GM21515 (cell line): ENCODE measurements around the gene LEO1.

Experiments
- ATAC-seq: cut with Tn5 transposase; IDR thresholded peaks from one replicate; pipeline ENCODE4 v1.9.1; 2021; ENCODE audit not compliant: unreplicated experiment

Gene LEO1

DNA sequence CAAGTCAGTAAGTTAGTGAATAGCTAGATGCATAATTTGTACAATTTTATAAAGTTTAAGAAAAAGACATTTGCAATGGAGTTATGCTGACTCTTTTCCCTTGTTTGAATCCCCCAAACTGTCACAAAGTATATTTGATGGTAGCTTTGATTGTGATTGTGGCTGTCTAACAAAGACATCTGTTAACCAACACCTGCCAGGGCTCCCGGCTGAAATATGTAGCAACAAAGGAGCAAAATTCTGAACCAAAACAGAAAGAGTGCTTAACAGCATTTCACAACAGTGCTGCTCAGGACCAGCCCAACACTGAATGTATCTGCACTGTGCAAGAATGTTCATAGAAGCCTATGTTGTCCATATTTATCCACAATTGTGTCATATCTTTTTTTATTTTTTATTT, 39.4 kb downstream of the LEO1 start:
- ATAC-seq, result no peak

DNA sequence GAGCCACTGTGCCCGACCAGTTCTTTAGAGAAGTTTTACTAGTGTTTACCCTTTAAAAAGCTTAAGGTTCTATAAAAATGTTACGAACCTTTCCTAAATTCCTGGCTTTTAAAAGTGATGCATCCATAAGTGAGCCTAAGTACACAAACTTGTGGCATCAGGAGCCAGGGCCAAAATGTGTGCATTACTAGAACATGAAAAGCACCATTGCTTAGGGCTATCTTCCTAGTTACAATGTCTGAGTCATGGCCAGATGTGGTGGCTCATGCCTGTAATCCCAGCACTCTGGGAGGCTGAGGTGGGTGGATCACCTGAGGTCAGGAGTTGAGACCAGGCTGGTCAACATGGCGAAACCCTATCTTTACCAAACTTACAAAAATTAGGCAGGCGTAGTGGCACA, 39.9 kb downstream of the LEO1 start:
- no peak for ATAC-seq

DNA sequence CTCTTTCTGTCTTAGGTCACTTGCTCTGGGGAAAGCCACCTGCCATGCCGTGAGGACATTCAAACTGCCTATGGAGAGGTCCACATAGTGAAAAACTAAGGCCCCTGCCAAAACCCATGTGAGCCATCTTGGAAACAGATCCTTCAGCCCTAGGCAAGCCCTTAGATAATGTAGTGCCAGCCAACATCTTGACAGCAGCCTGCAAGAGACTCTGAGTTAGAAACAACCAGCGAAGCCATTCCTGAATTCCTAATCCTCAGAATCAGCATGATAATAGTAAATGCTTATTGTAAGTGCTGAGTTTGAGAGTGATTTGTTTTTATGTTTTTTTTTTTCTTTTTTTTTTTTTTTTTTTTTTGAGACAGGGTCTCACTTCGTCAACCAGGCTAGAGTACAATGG, 40.6 kb downstream of the LEO1 start:
- ATAC-seq, result no peak

GRCh38 chr15:51926809-51927208, 44.8 kb downstream of the LEO1 start:
- no peak for ATAC-seq

DNA sequence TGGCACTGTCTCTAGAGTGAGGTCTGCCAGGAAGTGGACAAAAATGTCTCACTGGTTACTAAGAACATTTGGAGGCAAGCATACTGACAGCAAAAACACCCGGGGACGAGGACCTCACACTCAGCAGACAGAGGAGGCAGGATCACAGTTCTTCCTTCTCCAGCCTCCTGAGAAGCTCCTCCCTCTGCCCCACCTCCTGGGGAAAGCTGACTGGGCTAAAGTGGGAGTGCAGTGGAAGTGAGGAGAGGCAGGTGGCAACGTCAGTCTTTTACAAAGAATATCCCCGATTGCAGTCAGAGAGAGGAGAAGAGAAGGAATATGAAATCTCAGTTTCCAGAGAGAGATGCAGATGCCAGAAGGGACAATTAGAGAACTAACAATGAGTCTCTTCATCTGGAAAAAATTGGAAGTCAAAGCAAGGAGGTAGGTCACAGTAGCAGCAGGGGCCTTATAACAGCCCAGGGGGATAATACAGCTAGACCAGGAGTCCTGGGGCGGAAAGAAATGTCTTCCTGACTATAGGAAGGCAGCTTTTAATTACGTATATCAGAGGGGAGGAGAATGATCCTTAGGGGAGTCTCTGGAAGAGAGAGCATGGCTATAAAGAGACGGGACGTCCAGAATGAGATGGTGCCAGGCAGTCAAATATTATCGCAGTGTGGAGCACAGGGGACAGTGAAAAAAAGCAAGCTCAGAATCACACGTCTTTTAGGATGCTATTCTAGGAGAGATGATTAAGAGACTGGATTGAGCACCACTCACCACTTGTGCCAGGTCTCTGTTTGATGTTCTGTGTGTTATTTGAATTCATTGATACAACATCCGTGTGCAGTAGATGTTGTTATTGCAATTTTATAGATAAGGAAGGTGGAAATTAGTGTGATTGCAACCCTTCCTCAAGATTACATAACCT, 47.2 kb downstream of the LEO1 start:
- no peak for ATAC-seq

DNA sequence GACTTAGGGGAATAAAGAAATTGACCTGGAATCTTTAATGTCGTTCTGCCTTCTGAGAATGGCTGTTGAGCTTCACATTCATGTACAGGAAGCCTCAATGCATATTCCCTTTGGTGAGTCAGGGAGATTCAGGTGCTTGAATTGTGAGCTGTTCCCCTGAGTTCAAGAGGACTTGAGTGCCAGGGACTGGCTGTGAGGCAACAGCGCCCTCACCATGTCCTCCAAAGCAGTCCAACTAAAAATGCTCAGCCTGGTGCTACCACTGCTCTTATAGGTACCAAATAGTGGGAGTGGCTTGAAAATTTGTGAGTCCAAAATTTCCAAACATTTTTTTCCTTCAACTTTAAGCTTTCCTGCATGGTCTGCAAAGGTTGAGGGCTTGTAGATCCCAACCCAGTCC, 54.1 kb downstream of the LEO1 start:
- no peak for ATAC-seq

DNA sequence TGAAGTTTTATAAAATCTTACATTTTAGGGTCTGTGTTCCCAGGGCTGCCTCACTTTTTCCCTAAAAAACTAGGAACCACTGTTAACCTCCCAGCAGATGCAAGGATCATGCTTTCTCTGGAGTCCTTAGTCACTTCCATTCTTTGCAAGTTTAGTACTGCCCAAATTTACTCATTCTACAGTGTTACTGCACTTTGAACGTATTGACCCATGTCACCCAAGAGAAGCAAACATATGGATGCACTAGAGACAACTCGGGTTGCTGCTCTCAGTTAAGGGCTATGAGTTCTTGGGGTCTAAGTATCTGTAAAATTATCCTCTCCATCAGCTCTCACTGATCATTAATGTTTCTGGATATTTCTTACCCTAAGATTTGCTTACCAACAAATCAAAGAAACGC, 59.0 kb downstream of the LEO1 start:
- ATAC-seq, result no peak

DNA sequence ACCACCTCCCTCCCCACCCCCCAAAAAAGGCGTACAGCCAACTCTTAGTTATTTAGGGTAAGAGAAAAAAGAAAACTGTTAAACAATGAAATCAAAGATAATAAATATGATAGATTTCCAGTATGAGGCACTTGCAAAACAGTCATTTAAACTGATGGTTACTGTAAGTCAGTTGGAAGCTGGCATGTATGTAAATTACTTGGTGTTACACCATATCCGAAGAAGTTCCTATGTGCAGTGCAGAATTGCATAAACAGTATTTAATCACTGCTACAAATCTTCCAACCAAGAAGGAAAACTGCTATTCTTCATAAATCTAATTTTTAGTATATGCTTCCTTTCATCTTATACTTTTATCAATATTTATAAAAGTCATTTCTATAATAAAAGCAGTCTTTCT, 62.0 kb downstream of the LEO1 start:
- ATAC-seq, result no peak

- ATAC-seq, result no peak
Observed at GRCh38 chr15:51908316-51908715, 63.3 kb downstream of the LEO1 start.

- no peak for ATAC-seq
Observed at GRCh38 chr15:51907136-51907862, 64.3 kb downstream of the LEO1 start.

DNA sequence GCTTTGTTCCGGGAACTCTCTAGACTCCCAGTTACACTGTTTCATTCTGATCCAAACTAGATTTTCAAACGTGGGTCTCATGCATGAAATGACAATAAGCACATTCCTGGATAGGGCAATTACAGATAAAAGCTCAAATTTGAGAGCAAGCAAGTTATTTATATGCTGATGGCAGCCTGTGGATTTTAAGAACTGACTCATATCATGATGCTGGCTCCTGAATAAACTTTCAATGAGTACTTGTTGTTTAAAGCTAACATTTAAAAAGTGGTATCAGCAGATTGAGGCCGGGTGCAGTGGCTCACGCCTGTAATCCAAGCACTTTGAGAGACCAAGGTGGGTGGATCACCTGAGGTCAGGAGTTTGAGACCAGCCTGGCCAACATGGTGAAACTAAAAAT, 66.6 kb downstream of the LEO1 start:
- ATAC-seq, result no peak

- no peak for ATAC-seq
Observed at GRCh38 chr15:51904421-51904820, 67.2 kb downstream of the LEO1 start.

- no peak for ATAC-seq
Observed at GRCh38 chr15:51889486-51889885, 82.1 kb downstream of the LEO1 start.

GRCh38 chr15:51888593-51889195, 82.9 kb downstream of the LEO1 start:
- ATAC-seq, result no peak
